HS-5 (cell line): Measurements from ENCODE around the gene KRT13.

Source experiments
- DNase-seq: peaks from one replicate; pipeline ENCODE4 v3.0.0-alpha.2; 2012; ENCODE audit warnings: low read depth

Gene KRT13

GRCh38 chr17:41519501-41520224, 14.3 kb upstream of the KRT13 start:
- no peak for DNase-seq

DNA sequence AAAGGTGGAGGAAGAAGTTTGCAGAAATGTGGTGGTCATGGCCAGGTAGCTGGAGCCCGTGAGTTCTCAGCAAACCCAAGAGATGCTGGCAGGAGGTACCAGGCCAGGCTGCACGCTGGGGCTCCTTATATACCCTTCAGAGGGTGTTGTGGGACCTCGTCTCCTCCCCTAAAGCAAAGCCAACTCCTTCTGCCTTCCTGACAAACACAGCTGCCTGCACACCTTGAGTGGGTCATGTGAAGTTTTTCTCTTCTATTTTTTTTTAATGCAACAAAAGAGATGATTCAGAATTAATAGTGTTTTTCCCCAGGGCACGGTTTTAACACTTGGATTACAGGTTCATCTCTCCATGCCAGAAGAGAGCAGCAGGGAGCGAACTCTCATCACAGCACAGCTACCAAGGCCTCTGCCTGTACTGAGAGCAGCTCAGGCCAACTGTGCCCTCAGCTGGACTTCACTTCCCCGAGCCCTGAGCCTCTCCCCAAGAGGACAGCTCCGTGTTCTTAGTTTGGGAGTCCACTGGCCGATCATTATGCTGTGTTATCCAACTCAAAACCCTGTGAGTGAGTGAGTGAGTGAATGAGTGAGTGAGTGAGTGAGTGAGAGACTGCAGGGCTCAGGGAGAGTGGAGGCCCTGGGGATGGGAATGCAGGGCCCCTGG, 13.5 kb upstream of the KRT13 start, which contains the start of gene KRT15:
Gene KRT15 (minus strand): TSS at position 102 of the 661 bp plus-strand sequence. CDS start 63 bp downstream, at position 39.
- no peak for DNase-seq

GRCh38 chr17:41518031-41518430, 12.6 kb upstream of the KRT13 start:
- no peak for DNase-seq

DNA sequence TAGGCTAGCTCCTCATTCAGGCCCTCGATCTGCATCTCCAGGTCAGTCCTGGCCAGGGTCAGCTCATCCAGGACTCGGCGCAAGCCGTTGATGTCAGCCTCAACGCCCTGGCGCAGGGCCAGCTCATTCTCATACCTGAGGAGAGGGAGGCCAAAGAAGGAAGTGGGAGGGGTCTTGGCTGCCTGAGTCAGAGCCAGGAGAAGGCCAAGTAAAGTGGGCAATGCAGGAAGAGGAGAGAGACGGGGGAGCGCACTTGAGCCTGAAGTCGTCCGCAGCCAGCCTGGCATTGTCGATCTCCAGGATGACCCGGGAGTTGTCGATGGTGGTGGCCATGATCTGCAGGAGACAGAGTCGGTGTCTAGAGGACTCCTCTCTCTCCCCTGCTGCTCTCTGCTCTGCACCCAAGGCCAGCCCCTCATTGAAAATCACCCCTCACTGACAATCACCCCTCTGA, 11.4 kb upstream of the KRT13 start:
- no peak for DNase-seq

DNA sequence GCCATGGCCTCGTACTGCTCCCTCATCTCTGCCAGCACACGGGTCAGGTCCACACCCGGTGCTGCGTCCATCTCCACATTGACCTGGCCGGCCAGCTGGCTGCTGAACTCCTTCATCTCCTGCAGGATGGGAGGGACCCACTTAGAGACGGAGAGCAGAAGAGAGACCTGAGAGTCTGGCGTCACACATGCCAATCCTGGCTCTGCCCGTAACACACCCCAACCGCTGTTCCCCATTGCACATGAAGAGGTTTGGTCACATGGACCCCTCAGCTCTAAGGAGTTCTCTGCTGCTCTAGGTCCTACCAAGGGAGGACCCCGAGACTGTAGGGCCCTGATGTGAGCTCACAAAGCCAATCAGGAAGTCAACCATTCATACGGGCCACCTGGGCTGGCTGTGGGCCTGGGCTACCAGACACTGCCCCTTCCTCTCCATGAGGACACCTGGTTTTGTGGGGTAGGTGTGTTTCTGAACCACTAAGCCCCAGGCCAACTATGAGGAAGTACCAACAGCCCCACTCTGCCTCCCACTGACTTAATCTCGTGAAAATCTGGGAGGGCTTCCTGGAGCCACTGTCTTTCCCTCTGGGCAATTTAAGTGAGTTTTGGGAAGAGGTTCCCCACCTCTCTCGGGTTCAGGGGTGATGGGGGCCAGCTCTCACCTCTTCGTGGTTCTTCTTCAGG, 10.9 kb upstream of the KRT13 start:
- DNase-seq: no peak

GRCh38 chr17:41513168-41513547, 7.7 kb upstream of the KRT13 start:
- DNase-seq: no peak

DNA sequence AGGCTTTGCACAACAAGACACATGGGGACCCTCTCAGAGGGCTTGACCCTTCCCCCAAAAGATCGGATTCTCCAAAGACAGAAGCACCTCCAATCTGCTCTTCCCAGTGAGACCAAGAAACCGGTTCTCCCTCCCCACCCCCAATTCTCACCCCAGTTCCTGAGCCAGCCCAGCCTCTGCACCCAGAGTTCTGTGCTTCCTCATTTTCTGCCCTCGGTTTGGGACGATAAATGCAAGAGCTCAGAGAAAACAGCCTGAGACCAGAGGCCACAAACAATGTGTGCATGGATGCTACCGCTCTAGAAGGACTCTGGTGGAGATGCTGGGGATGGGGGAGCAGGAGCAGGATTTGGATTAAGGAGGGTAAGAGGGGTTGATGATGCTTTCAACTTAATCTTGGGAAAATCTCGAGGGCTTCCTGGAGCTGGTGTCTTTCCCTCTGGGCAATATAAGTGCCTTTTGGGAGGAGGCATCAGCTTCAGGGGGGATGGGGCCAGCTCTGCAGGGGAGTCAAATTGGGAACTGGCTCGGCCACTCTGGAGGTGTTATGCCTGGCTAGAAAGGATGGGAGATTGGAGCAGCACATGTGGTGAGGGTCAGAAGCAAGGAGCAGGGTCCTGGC, 7.2 kb upstream of the KRT13 start:
- DNase-seq: no peak

DNA sequence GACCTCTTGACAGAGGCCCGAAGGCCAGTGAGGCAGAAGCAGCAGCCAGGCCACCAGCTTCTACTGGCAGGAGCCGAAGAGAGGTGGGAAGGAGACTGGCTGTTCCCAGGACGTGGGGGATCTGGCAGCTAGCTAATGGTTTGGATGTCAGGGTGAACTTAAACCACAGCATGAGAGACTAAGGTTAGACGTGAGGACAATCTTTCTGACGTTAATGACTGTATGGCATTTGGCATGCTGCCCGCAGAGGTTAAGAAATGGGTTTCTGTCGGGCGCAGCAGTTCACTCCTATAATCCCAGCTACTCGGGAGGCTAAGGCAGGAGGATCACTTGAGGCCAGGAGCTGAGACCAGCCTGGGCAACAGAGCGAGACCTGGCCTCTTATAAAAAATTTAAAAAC, 6.3 kb upstream of the KRT13 start:
- no peak for DNase-seq

GRCh38 chr17:41511116-41511515, 5.7 kb upstream of the KRT13 start:
- DNase-seq: no peak

- DNase-seq: no peak
Observed at GRCh38 chr17:41510251-41511065, 5.0 kb upstream of the KRT13 start.

DNA sequence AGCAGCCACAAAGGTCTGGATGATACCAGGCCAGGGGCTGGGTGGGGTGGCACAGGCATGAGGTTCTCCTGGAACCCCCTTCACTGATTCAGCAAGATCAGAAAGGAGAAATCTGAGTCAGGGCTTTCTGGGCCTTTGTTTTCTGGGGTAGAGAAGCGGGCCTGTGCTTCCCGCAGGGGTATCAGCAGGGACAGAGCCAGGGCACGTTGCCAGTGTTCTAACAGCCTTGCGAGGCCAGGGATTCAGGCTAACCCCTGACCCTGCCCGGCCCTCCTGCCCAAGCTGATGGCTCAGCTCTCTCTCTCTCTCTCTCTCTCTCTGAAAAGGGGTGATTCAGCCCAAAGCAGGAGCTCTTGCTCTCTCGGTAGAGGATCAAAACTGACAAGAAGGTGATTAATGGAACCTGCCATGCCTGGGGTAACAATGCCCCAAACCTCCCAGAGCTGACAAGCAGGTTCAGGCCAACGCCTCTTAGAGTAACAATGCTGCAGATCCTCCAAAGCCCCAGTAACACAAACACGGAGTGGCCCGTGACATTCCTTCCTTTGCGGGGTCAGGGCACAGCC, 2.0 kb upstream of the KRT13 start:
- DNase-seq: no peak

DNA sequence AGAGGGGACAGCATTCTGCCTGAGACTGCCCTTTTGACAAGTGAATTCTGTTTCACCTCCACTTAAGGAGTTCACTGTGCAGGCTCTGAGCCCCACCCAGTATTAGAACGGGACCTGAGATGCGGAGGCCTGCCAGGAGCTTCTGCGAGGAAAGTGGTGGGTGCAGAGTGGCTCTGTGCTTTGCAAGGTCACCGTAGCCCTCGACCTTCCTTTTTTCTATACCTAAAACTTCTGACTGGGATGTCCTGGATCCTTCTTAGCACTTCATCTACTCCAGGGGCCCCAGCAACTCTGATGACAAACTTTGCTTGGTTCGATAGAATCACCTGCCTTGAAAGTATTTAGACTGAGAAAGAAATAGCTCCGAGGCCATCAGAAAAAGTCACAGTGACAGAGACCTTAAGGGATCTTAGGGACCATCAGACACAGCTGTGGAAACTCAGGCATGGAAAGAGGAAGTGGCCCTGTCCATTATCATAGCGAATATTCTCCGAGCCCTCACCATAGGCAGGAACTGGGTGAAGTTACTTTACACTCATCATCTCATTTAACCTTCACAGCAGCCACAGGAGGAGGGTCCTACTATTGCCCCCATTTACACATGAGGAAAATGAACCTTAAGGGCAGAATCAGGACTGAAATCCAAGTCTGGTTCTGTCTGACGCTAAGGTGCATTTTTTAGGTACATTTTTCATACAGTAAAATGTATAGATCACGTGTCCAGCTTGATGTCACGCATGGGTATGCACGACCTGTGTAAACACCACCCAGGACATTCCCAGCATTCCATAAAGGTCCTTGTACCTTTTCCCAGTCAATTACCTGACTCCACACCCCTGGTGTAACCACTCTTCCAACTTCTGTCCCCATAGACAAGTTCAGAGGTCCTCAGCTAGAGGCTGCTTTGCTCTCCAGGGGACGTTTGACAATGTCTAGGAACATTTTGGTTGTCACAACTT, 676 bp upstream of the KRT13 start:
- DNase-seq: no peak

DNA sequence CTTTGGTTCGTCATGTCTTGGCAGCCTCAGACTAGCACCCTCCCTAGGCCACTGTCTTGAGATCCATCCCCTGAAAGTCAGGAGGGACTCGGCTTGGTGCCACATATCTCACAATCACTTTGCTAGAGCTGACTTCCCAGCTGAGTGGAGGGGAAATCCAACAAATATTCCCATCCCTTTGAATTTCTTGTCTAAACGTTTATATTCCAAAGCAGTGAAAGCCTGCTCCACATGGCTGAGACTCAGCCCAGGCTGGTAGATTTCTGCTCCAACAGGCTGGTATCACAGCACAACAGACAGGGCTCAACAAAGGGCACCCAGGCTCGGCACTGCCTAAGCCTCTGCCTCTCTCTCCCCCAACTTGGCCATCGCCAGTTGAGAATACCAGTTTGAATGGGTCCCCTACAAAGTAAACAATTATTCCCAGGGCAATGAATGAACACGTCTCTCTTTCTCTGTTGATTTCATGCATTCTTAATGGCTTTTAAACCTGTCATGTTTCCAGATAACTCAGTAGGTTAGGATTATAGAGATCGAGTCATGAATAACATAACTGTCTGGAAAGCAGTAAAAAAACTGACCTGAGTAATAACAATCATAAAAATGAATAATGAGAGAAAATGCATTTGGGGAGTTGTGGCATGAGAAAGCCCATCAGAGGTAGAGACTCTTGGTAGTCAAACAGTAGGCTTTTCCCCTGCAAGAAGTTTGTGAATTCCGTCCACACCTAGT, 1.0 kb downstream of the KRT13 start:
- DNase-seq: no peak

- DNase-seq: no peak
Observed at GRCh38 chr17:41503202-41503601, 2.2 kb downstream of the KRT13 start.

GRCh38 chr17:41500131-41500911, 5.1 kb downstream of the KRT13 start:
- peak; percentile 70 for DNase-seq

- DNase-seq: no peak
Observed at GRCh38 chr17:41499714-41500113, 5.7 kb downstream of the KRT13 start.

GRCh38 chr17:41498276-41498675, 7.1 kb downstream of the KRT13 start:
- DNase-seq: no peak

DNA sequence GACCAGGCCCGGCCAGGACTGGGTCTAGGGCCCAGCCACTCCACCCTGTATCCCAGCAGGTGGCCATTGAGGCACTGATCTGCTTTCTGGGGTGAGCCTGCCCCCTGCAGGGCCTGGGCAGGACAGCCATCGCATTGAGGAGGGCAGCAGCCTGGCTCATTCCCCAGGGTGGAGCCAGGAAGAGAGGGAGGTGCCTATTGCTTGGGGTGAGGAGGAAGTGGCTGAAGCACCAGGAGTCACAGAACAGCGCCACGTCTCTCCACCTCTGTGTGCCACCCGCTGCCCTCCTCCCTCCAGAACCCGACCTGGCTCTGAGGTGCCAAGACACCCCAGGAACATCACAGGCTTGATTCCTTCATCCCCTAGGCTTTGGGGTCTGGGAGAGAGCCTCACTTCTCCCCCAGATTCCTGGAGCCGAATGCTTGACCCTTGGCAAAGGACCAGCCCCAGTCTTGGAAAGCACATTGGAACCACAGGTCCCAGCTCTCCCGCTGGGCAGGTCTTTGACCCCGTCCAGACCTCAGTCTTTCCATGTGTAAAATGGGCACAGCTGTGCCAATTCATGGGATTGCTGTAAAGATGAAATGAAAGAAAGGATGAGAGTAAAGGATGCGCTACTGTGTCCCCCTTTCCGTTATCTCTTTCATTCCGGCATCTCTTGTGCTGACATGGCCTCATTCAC, 8.5 kb downstream of the KRT13 start:
- peak; percentile 38 for DNase-seq
